ENCODE measurements around the gene CPNE1. TPM values are rescaled to one million over a fixed set of nuclear protein-coding genes. Genes with fewer than 3 reads are reported as not detected.
A peak's percentile ranks its signal among the peaks of the same experiment; 100 is the strongest.

Gene CPNE1
- total RNA-seq, 1 experiment from 2014 or later, result 216 TPM

DNA sequence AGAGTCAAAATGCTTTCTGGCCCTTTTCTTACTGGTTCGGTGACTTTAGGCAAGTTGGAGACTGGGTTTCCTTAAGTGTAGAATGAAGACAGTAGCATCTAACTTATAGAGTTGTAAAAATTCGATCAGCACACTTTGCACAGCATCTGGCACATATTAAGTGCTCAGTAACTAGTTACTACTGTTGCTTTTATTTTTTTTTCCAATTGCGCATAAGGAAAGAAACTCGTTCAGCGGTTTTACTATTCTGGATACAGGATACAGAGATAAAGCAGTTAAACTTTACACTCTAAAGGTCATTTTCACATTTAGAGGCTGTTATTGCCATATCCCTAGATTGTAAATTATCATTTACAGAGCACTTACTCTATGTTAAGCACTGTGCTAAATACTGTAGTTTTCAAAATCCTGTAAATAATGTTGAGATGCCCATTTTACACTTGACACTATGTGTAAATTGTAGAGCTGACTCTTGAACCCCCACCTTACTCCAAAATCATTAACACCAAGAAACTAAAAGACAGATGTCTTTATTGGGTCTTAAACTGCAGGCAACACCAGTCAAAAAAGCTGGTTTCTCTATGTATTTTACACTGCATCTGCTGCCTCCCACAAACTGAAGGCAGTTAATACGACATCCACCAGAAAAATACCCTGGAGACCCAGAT, 35.4 kb upstream of the CPNE1 start:
- Histone ChIP-seq H3K27me3 (ENCODE audit: low read length) (no peaks in the 10 kb centered on the region), H3K9me2 (replicated peaks; ENCODE audit: insufficient read depth, low read length) (no peaks in the 10 kb centered on the region), H3K79me2 (ENCODE audit: low read length) (peaks cover 34% of the 10 kb centered on the region), H3K9me3 (ENCODE audit: low read length) (no peaks in the 10 kb centered on the region), H4K20me1 (ENCODE audit: insufficient read depth, low read depth, low read length) (no peaks in the 10 kb centered on the region; the same call in 1 of the 2 replicates), H3K27ac (ENCODE audit: low read length) (peak overlapping the region; percentile 74), H3K9ac (ENCODE audit: low read length) (peak overlapping the region; percentile 94), H3K4me1 (ENCODE audit: low read length) (peaks cover 37% of the 10 kb centered on the region), H3K4me2 (ENCODE audit: low read depth, low read length, poor library complexity, severe bottlenecking) (peak overlapping the region; percentile 79), H3K4me3 (ENCODE audit: low read length) (peak overlapping the region; percentile 94), H2AFZ (ENCODE audit: low read length) (no peak overlapping the region), H3K36me3 (ENCODE audit: insufficient read depth, low read length) (peaks cover 28% of the 10 kb centered on the region)
- DNase-seq, result peak; percentile 54

DNA sequence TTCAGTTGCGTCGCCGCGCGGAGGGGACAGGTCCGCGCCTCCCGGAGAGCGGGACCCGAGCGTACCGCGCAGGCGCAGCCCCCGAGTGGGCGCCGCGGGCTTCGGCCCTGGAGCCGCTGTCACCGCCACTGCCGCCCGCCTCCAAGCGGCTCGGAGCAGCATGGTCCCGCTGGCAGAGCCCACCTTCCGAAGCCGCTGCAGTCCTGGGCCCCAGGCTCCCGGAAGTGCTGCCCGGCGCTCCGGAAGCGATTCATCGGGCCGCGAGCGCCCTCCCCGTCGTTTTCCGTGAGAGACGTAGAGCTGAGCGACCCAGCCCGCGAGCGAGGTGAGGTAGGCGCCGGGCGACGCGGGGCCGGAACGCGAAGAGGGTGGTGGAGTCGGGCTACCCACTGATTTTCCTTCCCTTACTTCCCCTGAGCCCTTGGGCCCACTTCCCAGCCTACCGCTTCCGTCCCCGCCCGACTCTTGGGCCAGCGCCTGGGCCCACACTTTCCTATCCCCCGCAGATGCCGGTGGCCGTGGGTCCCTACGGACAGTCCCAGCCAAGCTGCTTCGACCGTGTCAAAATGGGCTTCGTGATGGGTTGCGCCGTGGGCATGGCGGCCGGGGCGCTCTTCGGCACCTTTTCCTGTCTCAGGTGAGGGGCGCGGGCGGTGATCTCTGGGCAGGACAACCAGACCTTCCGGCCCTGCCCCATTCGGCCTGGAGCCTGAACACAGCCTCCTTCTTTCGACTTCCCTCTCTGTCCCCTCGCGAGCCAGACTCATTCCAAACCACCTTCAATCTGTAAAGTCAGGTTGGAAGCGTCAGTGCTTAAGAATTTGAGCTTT, 34.6 kb upstream of the CPNE1 start, which contains the start of the genes NFS1 and ROMO1:
NFS1 (minus strand) TSS at position 226 of the 830 bp plus-strand sequence; CDS start at position 162, 64 bp downstream.
ROMO1 (plus strand) TSS at position 279 of the 830 bp plus-strand sequence; CDS start at position 507, 228 bp downstream.
- H3K27ac ChIP-seq (ENCODE audit: low read length), result peak within 1 kb of the TSS; percentile 74
- H3K9me3 ChIP-seq (ENCODE audit: low read length), result no peaks in the 10 kb centered on the region
- H2AFZ ChIP-seq (ENCODE audit: low read length), result peak within 1 kb of the TSS; percentile 73
- H3K4me1 ChIP-seq (ENCODE audit: low read length), result peaks cover 34% of the 10 kb centered on the region
- H3K36me3 ChIP-seq (ENCODE audit: insufficient read depth, low read length), result peaks cover 25% of the 10 kb centered on the region
- H3K79me2 ChIP-seq (ENCODE audit: low read length), result peaks cover 36% of the 10 kb centered on the region
- no peaks in the 10 kb centered on the region for H3K9me2 ChIP-seq (replicated peaks; ENCODE audit: insufficient read depth, low read length)
- H4K20me1 ChIP-seq (ENCODE audit: insufficient read depth, low read depth, low read length), result no peaks in the 10 kb centered on the region; the same call in 1 of the 2 replicates
- H3K9ac ChIP-seq (ENCODE audit: low read length), result peak within 1 kb of the TSS; percentile 94
- DNase-seq, result peak; percentile 96
- H3K4me2 ChIP-seq (ENCODE audit: low read depth, low read length, poor library complexity, severe bottlenecking), result peak within 1 kb of the TSS; percentile 79
- H3K4me3 ChIP-seq (ENCODE audit: low read length), result peak within 1 kb of the TSS; percentile 94
- no peaks in the 10 kb centered on the region for H3K27me3 ChIP-seq (ENCODE audit: low read length)

DNA sequence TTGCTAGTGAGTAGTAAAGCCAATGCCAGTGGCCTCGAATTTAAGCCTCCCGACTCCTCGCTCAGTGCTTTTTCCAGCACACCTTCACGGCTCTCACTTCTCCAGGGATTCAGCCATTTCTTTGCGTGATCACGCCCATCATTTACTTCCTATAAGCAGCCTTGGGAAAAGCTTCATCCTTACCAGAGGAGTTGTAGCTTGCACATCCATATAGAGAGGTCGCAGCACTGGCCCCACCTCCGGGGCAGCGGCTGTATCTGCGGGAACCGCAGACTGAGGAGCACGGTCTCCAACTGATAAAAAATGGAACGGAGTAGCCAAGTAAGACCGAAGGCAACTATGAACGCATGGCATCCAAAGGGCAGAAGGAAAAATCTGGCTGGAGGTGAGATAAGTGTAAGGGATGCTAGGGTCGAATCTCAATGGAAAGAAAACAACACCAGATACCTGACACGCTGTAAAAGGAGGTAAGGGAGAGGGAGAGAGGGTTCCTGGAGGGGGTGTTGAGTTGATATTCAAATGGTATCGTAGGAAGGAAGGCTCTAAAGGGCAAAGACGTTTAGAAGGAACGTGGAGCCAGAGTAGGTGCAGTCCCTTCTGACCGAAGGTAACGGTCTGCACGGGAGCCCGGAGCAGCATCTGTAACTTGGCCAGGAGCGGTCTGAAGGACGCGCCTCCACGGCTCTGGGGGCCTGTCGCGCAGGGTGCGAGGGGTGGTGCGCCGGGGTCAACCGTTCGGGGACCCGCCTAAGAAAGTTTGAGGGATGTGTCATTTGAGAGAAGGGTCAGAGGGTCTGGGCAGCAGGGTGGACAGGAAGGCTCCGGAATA, 33.8 kb upstream of the CPNE1 start:
- Histone ChIP-seq H3K9ac (ENCODE audit: low read length) (peak overlapping the region; percentile 94), H3K79me2 (ENCODE audit: low read length) (peaks cover 36% of the 10 kb centered on the region), H3K27me3 (ENCODE audit: low read length) (no peaks in the 10 kb centered on the region), H3K4me3 (ENCODE audit: low read length) (peak overlapping the region; percentile 94), H3K4me2 (ENCODE audit: low read depth, low read length, poor library complexity, severe bottlenecking) (peak overlapping the region; percentile 79), H4K20me1 (ENCODE audit: insufficient read depth, low read depth, low read length) (no peaks in the 10 kb centered on the region; the same call in 1 of the 2 replicates), H3K27ac (ENCODE audit: low read length) (peak overlapping the region; percentile 19; the same call in 1 of the 2 replicates), H3K36me3 (ENCODE audit: insufficient read depth, low read length) (peaks cover 19% of the 10 kb centered on the region), H2AFZ (ENCODE audit: low read length) (peak overlapping the region; percentile 55), H3K9me3 (ENCODE audit: low read length) (no peaks in the 10 kb centered on the region), H3K9me2 (replicated peaks; ENCODE audit: insufficient read depth, low read length) (no peaks in the 10 kb centered on the region), H3K4me1 (ENCODE audit: low read length) (peaks cover 34% of the 10 kb centered on the region)
- peak; percentile 60 for DNase-seq

DNA sequence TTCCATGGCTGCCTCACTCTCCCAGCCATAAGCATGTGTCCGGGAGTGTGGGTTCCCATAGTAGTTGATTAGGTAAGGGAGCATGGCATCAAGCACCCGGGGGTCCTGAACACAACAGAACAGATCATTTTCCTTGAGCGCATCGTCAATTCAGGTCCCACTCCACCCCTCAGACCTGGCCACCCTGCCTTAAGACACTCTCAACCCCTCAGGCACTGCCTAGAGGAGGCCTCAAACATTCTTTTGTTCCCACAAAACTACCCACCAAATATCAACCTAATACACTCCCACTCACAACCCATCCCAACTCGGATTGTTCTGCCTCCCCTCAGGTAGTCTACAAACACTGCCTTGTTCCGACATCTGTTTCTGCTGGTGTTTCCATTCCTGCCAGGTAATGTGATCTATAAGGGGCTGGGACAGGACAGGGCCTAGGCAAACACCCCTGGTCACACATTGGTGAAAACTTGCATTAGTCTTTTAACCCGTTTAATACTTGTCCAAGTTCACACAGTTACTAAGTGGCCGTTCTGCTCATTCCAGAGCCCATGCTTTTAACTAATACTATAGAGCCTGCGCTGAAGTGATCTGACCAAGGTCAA, 33.1 kb upstream of the CPNE1 start:
- Histone ChIP-seq H3K4me1 (ENCODE audit: low read length) (peaks cover 34% of the 10 kb centered on the region), H3K9me3 (ENCODE audit: low read length) (no peaks in the 10 kb centered on the region), H3K9ac (ENCODE audit: low read length) (peak overlapping the region; percentile 94), H3K27me3 (ENCODE audit: low read length) (no peaks in the 10 kb centered on the region), H4K20me1 (ENCODE audit: insufficient read depth, low read depth, low read length) (no peaks in the 10 kb centered on the region; the same call in 1 of the 2 replicates), H2AFZ (ENCODE audit: low read length) (no peak overlapping the region), H3K4me3 (ENCODE audit: low read length) (peak overlapping the region; percentile 94), H3K27ac (ENCODE audit: low read length) (no peak overlapping the region; the same call in 1 of the 2 replicates), H3K9me2 (replicated peaks; ENCODE audit: insufficient read depth, low read length) (no peaks in the 10 kb centered on the region), H3K36me3 (ENCODE audit: insufficient read depth, low read length) (peaks cover 14% of the 10 kb centered on the region; the same call in 1 of the 2 replicates), H3K79me2 (ENCODE audit: low read length) (peaks cover 36% of the 10 kb centered on the region), H3K4me2 (ENCODE audit: low read depth, low read length, poor library complexity, severe bottlenecking) (peak overlapping the region; percentile 79)
- no peak for DNase-seq

DNA sequence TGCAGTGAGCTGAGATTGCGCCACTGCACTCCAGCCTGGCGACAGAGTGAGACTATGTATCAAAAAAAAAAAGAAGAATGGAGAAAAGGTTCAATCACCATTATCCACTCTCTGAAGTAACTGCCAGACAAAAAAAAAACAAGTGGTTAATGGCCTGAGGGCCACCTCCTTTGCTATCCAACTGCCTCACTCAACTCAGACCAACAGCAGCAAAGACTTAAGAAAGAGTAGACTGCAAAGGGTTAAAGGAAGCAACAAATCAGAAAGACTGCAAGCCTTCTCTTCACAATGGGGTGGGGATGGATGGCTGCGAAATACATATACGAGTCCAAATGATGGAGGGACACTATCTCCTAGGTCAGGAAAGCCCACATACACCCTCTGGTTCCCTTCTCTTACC, 31.3 kb upstream of the CPNE1 start:
- H3K27ac ChIP-seq (ENCODE audit: low read length), result no peak overlapping the region
- no peak for DNase-seq
- no peaks in the 10 kb centered on the region for H3K27me3 ChIP-seq (ENCODE audit: low read length)
- H4K20me1 ChIP-seq (ENCODE audit: insufficient read depth, low read depth, low read length), result no peaks in the 10 kb centered on the region; the same call in 1 of the 2 replicates
- peaks cover 25% of the 10 kb centered on the region for H3K4me1 ChIP-seq (ENCODE audit: low read length)
- no peaks in the 10 kb centered on the region for H3K9me2 ChIP-seq (replicated peaks; ENCODE audit: insufficient read depth, low read length)
- H3K79me2 ChIP-seq (ENCODE audit: low read length), result peaks cover 36% of the 10 kb centered on the region
- H3K36me3 ChIP-seq (ENCODE audit: insufficient read depth, low read length), result peaks cover 7% of the 10 kb centered on the region; the same call in 1 of the 2 replicates
- H3K9ac ChIP-seq (ENCODE audit: low read length), result no peak overlapping the region
- H3K9me3 ChIP-seq (ENCODE audit: low read length), result no peaks in the 10 kb centered on the region
- no peak overlapping the region for H2AFZ ChIP-seq (ENCODE audit: low read length)
- no peak overlapping the region for H3K4me3 ChIP-seq (ENCODE audit: low read length)
- no peak overlapping the region for H3K4me2 ChIP-seq (ENCODE audit: low read depth, low read length, poor library complexity, severe bottlenecking)

DNA sequence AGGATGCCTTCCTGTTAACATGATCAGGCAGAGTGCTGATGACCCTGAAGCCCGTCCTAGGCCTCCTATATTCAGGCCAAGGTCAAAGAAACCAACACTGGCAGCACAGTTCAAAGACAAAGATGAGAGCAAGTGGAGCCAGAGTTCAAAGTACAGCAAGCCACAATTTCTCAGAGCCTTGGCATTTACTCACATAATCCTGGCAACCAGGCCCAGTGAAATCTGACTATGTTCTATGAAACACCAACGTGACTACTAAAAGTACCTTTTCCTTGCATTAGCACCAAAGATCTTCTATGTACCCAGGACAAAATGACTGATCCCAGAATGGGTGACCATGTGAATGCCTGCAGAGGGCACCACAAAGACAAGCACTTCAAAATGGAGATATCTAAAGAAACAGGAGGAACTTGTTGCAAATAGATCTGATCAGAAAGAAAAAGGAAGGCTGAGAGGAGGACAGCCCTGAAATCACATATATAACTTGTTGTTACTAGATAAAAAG, 30.6 kb upstream of the CPNE1 start:
- Histone ChIP-seq H2AFZ (ENCODE audit: low read length) (no peak overlapping the region), H3K9ac (ENCODE audit: low read length) (no peak overlapping the region), H4K20me1 (ENCODE audit: insufficient read depth, low read depth, low read length) (no peaks in the 10 kb centered on the region; the same call in 1 of the 2 replicates), H3K36me3 (ENCODE audit: insufficient read depth, low read length) (peaks cover 7% of the 10 kb centered on the region; the same call in 1 of the 2 replicates), H3K4me3 (ENCODE audit: low read length) (no peak overlapping the region), H3K27me3 (ENCODE audit: low read length) (no peaks in the 10 kb centered on the region), H3K4me2 (ENCODE audit: low read depth, low read length, poor library complexity, severe bottlenecking) (no peak overlapping the region), H3K9me2 (replicated peaks; ENCODE audit: insufficient read depth, low read length) (no peaks in the 10 kb centered on the region), H3K9me3 (ENCODE audit: low read length) (no peaks in the 10 kb centered on the region), H3K79me2 (ENCODE audit: low read length) (peaks cover 36% of the 10 kb centered on the region), H3K4me1 (ENCODE audit: low read length) (peaks cover 18% of the 10 kb centered on the region), H3K27ac (ENCODE audit: low read length) (no peak overlapping the region)
- DNase-seq, result no peak

DNA sequence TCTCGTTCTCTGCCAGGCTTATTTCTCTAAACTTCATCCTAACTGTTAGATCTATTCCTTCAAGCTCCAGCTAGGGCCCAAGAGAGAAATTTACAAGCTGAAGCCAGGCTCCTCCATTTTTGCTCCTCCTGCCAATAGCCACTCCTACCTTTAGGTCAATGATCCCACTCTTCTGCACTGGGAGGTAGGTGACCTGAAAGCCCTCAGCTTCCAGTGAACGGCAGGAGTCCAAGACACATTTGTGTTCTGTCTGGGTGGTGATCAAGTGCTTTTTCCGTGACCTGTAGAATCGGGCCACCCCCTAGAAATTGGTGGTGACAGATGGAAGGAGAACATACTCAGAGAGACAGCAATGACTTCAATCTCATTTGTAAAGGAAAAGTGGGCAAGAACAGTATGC, 25.6 kb upstream of the CPNE1 start:
- no peaks in the 10 kb centered on the region for H3K27me3 ChIP-seq (ENCODE audit: low read length)
- no peak overlapping the region for H3K4me2 ChIP-seq (ENCODE audit: low read depth, low read length, poor library complexity, severe bottlenecking)
- no peak overlapping the region for H3K4me3 ChIP-seq (ENCODE audit: low read length)
- no peak for DNase-seq
- no peak overlapping the region for H3K9ac ChIP-seq (ENCODE audit: low read length)
- no peak overlapping the region for H3K27ac ChIP-seq (ENCODE audit: low read length)
- peaks cover 4% of the 10 kb centered on the region; the same call in 1 of the 2 replicates for H3K79me2 ChIP-seq (ENCODE audit: low read length)
- no peaks in the 10 kb centered on the region for H3K9me3 ChIP-seq (ENCODE audit: low read length)
- peaks cover 14% of the 10 kb centered on the region; the same call in 1 of the 2 replicates for H3K36me3 ChIP-seq (ENCODE audit: insufficient read depth, low read length)
- H4K20me1 ChIP-seq (ENCODE audit: insufficient read depth, low read depth, low read length), result no peaks in the 10 kb centered on the region
- no peak overlapping the region for H2AFZ ChIP-seq (ENCODE audit: low read length)
- no peaks in the 10 kb centered on the region for H3K9me2 ChIP-seq (replicated peaks; ENCODE audit: insufficient read depth, low read length)
- H3K4me1 ChIP-seq (ENCODE audit: low read length), result no peaks in the 10 kb centered on the region
